Urothelium cell line (cell line): ENCODE measurements around the gene MSS51.
A peak's percentile ranks its signal among the peaks of the same experiment; 100 is the strongest.

Source experiments
- DNase-seq: peaks from one replicate; pipeline ENCODE4 v3.0.0; 2011; ENCODE audit warnings: low spot score, mixed read lengths
- FAIRE-seq: peaks from 2 replicates; lab custom pipeline; 2011; peaks lifted over from hg19 to GRCh38; lab: Jason Lieb, UNC

MSS51 gene

DNA sequence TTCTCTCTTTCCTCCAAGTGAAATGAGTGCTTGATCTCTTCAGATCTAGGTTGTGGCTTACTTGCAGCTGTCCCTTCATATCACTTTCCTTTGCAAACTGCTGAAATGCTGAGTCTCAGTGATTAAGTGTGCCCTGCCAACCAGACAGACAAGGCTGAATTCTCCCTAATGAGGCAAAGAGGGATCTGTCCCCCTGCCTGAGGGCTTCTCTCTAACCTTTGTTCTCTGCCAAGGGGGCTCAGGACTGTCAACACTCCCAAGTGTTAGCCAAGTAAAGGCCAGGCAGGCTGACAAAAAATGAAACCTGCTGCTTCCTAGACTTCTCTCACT is at the start of gene MSS51:
MSS51 (minus strand) TSS at position 24 of the 330 bp plus-strand sequence. CDS start 5,277 bp downstream, outside the sequence.
- DNase-seq (no peak), FAIRE-seq (no peak)

DNA sequence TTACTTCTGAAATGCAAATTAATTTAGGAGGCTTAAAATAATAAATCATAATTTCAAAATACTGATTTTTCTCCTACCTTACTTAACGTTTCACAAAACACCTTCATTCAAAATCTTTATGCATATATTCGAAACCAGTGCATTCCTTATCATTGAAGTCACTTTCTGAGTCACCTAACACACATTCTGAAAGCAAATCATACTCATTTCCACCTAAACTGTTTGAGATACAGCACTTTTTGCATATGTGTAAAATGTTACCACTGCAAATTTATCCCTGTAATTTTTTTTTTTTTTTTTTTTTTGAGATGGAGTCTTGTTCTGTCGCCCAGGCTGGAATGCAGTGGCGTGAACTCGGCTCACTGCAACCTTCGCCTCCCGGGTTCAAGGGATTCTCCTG is 46.8 kb upstream of the MSS51 start:
- FAIRE-seq: no peak
- DNase-seq: peak; percentile 64

DNA sequence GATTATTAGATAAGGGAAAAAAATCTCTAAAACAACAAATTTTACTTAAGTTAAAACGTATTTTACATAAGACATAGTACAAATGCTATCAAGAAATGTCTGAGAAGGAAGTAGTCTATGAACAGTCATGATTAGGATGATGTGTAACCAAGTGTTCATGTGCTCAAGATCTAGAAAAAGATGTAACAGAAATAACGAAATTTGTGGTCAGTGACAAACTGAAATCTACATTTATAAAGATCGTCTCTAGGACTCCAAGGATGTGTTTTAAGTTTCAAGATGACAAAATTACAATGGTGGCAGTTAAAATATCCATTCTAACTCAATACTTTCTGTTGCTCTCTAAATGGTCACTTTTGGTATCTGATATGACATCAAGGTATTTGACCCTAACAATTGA is 45.3 kb upstream of the MSS51 start:
- FAIRE-seq (no peak), DNase-seq (no peak)

DNA sequence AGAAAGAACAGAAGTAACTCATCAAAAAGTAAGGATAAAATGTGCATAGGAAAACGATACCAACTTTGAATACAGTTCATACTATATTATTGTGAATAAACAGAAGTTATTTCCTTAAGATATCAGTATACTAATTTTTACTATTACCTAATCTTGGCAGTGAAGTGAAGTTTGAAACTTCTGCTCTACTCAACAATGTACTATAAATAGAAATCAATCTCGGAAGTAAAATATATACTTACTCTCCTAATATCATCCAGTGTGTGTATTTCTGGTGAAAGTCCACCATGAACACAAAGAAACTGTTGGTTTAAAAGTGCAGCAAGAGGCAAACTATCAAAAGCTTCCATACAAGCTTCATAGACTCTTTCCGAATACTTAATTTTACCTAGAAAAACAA is 37.9 kb upstream of the MSS51 start:
- FAIRE-seq (no peak), DNase-seq (no peak)

DNA sequence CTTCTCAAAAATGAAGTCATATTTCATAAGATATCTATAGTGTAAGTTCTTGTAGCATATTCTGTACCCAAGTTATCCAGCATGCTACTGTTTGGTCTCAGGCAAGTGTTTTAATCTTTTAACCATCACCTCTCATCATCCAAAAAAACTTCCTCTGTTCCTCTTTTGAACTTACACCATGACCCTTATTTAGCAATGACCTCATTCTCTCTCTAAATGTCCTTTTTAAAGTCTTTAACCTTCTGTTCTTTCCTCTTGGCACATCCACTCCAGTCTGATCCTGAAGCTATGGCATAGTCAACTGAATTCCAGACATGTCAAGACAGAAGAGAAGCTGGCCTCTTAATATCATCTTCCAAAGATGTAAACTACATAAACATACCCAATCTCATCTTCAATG is 36.2 kb upstream of the MSS51 start:
- no peak for DNase-seq

DNA sequence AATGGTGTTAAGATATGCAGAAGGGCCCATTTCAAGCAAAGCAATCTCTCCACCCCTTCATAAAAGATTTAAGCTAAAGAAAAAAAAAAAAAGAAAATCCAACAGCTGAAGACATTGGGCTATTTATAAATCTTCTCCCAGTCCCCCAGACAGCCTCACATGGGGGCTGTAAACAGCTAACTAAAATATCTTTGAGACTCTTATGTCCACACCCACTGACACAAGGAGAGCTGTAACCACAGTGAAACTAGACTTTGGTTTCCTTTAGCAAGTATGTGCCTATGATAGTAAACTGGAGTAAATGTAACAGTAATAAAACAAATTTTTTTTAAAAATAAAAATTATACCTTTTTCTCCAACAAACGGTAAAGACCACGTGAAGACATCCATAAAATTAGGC is 33.8 kb upstream of the MSS51 start:
- DNase-seq (no peak), FAIRE-seq (no peak)

More for the DNA sequence above, 36.2 kb upstream of the MSS51 start:
- no peak for FAIRE-seq

DNA sequence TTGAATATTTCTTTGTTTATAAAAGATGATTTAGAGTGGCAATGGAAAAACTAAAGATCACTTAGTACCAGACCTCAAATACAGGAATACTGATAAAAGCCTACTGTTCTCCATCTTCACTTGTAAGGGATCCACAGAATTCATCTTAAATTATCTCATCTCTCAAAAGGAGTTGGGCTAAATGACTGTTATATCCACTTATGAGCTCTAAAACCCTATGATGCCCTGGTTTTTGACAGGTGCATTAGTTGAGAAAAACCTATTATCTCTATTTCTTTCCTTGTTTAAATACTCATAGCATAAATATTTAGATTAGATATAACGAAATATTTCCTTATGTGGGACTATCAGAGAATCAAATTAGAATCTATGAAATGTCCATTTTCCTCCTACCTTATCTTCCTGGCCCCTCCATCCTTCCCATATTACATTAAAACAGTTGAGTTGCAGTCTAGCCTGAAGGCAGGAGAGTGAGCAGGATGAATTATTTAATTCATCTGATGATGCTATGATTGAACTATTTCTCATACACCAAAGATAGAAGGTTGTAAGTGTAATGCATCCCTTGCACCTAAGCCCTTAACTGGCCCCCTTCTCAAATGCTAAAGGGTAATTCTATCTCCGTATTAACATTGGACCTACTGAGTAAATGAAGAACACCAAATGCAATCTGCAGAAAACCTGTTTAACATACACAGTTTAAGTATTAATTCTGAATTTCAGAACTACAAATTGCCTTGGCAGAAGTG is 32.8 kb upstream of the MSS51 start:
- DNase-seq: no peak

DNA sequence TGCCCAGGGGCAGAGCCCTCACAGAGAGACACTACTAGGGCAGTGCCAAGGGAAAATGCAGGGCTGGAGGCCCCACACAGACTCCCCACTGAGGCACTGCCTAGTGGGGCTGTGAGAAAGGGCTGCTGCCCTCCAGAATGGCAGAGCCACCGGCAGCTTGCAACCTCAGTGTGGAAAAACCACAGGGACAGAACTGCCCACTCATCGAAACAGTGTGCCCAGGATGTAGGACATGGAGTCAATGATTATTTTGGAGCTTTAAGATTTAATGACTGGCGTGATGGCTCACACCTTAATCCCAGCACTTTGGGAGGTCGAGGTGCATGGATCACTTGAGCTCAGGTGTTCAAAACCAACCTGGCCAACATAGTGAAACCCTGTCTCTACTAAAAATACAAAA is 27.5 kb upstream of the MSS51 start:
- FAIRE-seq: no peak

More for the DNA sequence above, 32.8 kb upstream of the MSS51 start:
- no peak for FAIRE-seq

DNA sequence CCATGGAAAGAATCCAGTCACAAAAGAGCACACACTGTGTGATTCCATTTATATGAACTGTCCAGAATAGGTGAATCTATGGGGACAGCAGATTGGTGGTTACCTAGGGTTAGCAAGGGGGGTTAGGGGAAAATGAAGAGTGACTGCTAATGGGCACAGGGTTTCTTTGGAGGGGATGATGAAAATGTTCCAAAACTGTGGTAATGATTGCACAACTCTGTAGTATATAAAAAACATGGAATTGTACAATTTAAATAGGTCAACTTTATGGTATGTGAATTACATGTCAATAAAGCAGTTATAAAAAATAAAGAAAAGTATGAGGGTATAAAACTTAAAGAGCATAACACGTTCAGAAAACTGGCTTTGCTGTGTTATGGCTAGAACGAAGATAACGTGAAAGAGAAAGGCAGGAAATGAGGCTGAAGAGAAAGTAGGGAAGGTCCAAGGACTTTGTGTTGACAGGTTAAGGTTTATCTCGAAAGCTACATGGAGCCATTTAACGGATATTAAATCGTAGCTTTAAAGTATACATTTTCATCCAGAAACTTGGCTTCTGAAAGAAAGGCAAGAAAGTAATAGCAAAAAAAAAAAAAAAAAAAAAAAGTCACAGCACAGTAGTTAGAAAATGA is 26.4 kb upstream of the MSS51 start:
- FAIRE-seq (no peak), DNase-seq (no peak)

More for the DNA sequence above, 27.5 kb upstream of the MSS51 start:
- no peak for DNase-seq

DNA sequence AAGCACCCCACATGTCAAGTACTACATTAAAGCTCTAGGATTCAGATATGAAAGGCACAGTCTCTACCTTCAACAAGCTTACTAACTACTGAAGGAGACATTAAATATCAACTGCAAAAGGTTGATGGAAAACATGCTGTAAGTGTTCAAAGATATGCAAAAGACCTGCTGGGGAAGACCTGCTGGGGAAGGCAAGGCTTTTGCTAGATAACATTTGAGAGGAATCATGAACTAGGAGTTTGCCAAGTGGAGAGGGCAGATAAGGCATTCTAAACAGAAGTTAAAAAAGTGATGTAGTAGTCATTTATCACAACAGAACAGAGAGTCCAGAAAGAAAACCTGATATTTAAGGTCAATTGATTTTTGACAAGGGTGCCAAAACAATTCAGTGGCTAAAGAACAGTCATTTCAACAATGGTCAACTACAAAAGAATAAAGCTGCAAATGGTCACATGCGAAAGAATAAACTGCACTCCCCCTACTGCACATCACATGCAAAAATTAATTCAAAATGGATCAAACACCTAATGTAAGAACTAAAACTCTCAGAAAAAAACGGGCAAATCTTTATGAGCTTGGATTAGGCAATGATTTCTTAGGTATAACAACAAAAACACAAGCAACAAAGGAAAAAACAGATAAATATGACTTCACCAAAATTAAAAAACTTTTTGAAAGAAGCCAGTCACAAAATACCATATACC is 23.0 kb upstream of the MSS51 start:
- no peak for FAIRE-seq
- no peak for DNase-seq

DNA sequence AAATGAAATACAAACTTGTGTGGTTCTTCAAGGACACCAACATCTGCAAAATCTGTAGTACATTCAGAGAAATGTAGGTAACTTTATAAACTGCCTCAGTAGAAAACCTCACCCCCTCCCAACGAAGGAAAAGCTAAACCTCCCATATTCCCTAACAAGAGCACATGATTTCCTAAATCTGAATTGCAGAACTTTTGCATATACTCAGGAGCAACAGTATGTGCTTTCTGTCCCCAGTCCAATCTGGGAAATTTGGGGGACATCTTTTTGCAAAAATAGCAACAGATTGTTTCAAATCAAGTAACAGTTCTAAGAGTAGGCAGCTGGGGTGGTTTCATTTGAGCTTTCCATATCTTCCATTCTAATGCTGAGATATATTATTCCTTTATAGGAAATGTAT is 15.8 kb upstream of the MSS51 start:
- no peak for FAIRE-seq

DNA sequence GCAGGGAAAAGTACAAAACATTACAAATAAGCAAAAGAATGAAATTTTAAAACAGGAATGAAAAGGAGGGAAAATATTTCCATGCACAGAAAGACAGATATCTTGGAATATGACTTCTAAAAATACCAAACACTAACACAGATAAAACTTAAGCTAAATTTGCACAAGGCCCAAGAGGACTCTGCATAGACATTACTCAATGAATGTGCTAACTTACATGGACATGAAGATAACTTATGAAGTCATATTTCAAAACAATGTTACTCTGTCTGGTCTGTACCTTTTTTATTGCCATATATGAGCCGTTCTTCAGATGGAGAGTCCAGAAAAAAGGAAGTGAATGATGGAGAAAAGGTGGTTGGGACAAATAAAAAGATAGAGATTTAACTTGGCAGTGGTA is 15.0 kb upstream of the MSS51 start:
- DNase-seq (no peak), FAIRE-seq (no peak)

More for the DNA sequence above, 15.8 kb upstream of the MSS51 start:
- DNase-seq: no peak

DNA sequence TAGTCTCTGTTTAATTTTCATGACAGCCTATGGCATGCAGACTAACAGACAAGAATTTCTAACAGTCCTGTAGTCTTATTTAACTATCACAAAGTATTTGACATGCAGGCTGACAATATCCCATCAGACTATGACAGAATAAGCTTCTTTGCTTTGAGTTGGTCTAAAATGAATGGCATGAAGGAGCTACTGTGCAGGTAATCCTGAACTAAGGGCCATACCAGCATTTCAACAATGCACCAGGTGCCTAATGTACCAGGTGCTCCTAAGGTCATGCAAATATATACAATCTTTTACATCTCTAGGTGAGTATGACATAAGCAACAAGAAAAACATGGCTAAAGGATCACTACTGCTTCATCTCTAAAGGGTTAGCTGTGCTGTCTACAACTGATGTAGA is 13.6 kb upstream of the MSS51 start:
- FAIRE-seq (no peak), DNase-seq (no peak)

DNA sequence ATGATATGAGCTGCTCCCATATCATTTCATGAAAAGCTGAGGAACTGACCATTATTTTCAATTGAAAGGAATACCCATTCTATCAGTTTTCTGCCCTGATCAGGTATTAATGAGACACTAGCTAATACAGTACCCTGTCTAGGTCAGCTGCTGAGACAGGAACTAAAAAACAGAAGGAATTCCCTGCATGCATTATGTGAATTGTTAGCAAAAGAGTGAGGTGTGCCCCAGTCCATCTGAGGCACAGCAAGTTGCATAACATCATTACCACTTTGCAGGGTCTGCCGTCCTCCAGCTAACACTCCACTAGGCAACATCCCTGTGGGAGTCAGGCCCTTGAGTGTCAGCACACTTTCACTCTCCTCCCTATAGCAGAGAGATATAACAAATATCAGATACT is 11.1 kb upstream of the MSS51 start:
- FAIRE-seq (no peak), DNase-seq (no peak)

DNA sequence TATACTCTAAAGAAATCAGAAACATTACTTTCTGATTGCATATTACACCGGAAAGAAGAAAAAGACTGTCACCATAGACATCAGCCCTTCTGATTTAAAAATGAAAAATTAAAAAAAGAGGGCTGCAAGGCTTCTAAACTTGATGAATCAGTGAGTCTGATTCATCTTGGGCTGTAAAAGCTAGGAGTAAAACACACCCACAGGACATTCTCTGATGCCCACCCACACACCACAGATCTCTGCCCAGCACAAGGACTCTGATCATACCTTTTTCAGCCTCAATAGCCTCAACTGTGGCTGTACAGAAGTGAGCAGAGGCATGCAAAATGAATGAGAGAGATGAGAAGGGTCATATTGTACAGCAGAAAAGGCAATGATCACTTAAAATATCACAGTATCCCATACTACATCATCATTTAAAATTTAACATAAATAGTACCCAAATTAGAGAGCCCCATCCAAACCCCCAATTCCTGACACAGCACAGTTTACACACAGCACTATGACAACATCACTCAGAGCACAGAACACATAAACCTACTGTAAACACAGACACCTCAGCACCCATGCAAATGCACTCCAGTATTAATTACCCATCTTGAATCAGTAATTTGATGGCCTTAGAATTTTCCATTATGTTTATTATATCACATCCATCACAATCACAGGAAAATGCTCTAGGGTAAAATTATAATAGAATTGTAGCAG is 6.4 kb upstream of the MSS51 start:
- FAIRE-seq (peak; percentile 23), DNase-seq (peak; percentile 68)

DNA sequence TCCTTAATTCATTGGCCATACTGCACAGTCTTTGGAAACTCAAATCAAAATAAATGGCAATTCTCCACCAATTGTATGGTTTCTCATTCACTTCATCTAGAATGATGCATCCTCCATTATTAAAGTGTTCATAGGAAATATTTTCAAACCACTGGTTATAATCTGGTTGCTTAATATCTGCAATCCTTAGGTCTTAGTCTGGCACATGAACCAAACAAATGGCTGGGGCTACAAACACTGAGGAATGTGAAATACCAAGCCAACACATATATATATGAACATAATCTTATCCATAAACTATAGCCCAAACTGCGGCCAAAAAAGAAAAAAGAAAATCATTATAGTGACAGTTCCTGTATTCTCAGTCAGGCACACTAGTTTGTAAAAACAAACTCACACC is 5.7 kb upstream of the MSS51 start:
- FAIRE-seq (no peak), DNase-seq (no peak)

DNA sequence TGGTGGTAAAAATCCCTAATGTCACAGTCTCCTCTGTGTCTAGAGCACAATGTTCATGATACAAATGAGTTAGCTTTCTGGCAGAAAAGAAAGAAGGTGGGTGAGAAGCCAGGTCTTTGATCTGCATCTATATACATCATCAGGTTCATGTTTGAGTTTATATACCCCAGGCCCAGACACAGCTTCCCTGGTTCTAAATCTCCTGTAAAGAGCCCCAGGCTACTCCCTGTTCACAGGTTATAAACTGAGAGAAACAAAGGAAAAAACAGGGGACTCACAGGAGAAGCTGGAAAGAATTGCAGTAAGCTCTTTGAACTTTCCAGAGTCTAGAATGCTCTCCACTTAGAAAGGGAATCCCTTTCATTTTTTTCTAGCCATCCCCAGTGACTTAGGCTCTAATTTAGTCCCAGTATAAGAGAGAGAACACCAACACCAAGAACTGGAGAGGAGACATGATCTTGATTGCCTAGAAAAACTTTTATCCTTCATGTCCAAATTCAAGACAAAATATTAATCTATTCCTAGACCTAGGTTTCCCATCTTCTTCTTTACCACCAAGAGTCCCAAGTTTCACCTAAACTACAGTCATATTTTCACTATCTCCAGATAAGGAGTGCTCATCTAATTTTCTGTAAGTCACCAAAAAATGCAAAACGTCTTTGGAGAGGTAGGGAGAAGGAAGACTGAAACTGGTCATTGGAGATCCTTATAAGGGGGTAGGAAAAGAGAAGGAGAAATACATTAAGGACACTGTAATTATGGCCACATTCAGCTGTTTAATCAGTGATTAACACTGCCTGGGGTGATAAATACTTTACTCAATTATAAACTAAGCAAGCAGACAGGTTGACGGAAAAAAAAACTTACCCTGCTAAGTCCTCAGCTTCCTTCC is 469 bp downstream of the MSS51 start:
- FAIRE-seq (no peak), DNase-seq (no peak)

DNA sequence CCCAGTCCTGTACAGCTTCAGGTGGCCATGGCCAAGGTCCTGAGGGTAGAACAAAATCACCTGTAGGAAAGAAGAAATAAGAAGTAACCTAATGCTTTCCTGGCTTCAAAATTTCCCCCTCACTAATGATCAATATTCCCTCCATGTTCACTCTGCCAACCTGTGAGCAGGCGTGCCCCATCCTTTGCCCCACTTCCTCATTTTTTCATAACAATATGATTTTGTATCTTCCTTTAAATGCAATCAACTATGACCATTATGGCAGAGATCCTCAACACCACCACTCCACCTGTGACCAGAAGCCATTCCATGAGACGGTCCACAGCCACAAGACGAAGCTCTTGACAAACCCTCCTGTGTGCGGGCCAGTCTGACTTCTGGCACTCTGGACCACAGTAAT is 7.0 kb downstream of the MSS51 start:
- DNase-seq (no peak), FAIRE-seq (no peak)

DNA sequence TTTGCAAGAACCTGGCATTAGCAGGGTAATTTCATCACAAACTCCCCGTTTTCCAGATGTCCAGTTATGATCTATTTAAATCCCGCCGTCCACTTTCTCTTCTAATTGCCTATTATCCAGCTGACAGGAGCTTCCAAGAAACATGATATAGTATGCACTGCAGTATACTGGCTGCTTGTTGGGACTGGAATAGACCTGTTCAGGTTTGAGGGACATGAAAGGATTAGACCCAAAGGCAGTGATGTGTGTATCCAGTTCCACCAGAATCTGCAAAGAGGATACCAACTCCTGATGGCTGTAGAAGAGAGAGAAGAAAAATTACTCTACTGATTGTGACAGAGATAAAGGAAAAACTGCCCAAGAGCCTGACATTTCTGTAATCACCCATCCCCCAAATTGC is 8.9 kb downstream of the MSS51 start:
- no peak for FAIRE-seq

DNA sequence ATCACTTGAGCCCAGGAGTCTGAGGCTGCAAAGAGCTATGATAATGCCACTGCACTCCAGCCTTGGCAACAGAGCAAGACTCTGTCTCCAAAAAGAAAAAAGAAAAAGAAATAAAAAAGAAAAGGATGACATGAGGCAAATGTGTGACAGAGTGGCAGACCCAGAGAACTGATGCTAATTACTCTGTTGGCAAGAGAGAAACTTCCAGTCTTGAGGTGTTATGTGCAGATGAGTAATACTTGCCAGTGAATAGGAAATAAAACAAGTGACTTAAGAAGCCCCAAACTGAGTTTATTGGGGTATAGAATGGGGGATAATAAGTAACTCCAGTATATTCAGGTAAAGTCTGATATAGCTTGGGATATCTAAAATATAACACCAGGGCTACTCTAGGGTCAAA is 10.1 kb downstream of the MSS51 start:
- DNase-seq: no peak
- no peak for FAIRE-seq

More for the DNA sequence above, 8.9 kb downstream of the MSS51 start:
- no peak for DNase-seq
